A549 (cell line): Measurements from ENCODE around the gene BCAT1. TPM values are rescaled to one million over a fixed set of nuclear protein-coding genes. Genes with fewer than 3 reads are reported as not detected.

Experiments used
- ATAC-seq, 2 experiments: fragments of 200-7000 bp in 1 of 2; fragments of >200 bp in 1 of 2; cut with Nextera tagmentation in 1 of 2; cut with Tn5 transposase in 1 of 2; 3 replicates each; pipeline versions ENCODE4 v1.8.0 to v1.9.1; 2018 to 2020; ENCODE audit warnings: mild to moderate bottlenecking in 1 of 2, moderate library complexity in 1 of 2
- CTCF ChIA-PET: fragments of 300-600 bp; sonication (Branson Sonifier 250); formaldehyde crosslinking; extraction: SDS; loops from one replicate; lab custom pipeline; 2021; ENCODE audit warnings: antibody characterized with exemption, inconsistent platforms; lab: Yijun Ruan, JAX
- POLR2A ChIA-PET: fragments of 350-600 bp; formaldehyde crosslinking; extraction: SDS; loops from one replicate; lab custom pipeline; 2021; ENCODE audit warnings: antibody characterized with exemption, inconsistent platforms; lab: Yijun Ruan, JAX
- DNase-seq, 2 experiments: peaks; one replicate each; pipeline versions ENCODE4 v3.0.0 to v3.0.0-alpha.2; 2011 to 2016; ENCODE audit warnings: low read depth in 1 of 2, low spot score in 1 of 2
- FAIRE-seq: peaks from 2 replicates; lab custom pipeline; 2011; peaks lifted over from hg19 to GRCh38; lab: Jason Lieb, UNC
- H3K27ac ChIP-seq, 2 experiments: fragments of >200 bp; sonication (Bioruptor Twin); formaldehyde crosslinking; 3 replicates each; pipeline ENCODE4 v1.5.1; 2016 to 2017
- H3K4me1 ChIP-seq: fragments of >200 bp; sonication (Bioruptor Twin); formaldehyde crosslinking; 3 replicates; pipeline ENCODE4 v1.6.1; 2016
- H3K4me2 ChIP-seq: fragments of >200 bp; sonication (Bioruptor Twin); formaldehyde crosslinking; 3 replicates; pipeline ENCODE4 v1.6.1; 2016
- H3K4me3 ChIP-seq: fragments of >200 bp; sonication (Bioruptor Twin); formaldehyde crosslinking; 3 replicates; pipeline ENCODE4 v1.5.1; 2016
- H3K9me3 ChIP-seq: fragments of >200 bp; sonication (Bioruptor Twin); formaldehyde crosslinking; 3 replicates; pipeline ENCODE4 v1.6.1; 2016
- ATOH8 ChIP-seq: fragments of 250-450 bp; sonication (Bioruptor Pico); IDR thresholded peaks from 2 replicates; pipeline ENCODE4 v1.5.0; 2020; ENCODE audit warnings: low read depth, mild to moderate bottlenecking, moderate library complexity
- BCL3 ChIP-seq: fragments of >200 bp; sonication (Bioruptor Twin); formaldehyde crosslinking; IDR thresholded peaks from 3 replicates; pipeline ENCODE4 v1.6.1; 2016
- CEBPB ChIP-seq, 2 experiments: fragments of >200 bp in 1 of 2; sonication (Bioruptor Twin) in 1 of 2; formaldehyde crosslinking in 1 of 2; IDR thresholded peaks; 2 replicates each; pipeline ENCODE4 v1.6.1; 2012 to 2016
- E2F6 ChIP-seq: IDR thresholded peaks from 2 replicates; pipeline ENCODE4 v1.6.1; 2012; ENCODE audit warnings: low read depth, borderline replicate concordance
- EHF ChIP-seq: fragments of 250-450 bp; sonication (Bioruptor Pico); IDR thresholded peaks from 2 replicates; pipeline ENCODE4 v1.5.0; 2020; ENCODE audit warnings: mild to moderate bottlenecking
- ELK1 ChIP-seq: fragments of 150-350 bp; IDR thresholded peaks from 2 replicates; pipeline ENCODE4 v1.6.1; 2014; ENCODE audit warnings: low read depth, mild to moderate bottlenecking, low read length
- EP300 ChIP-seq, 2 experiments: fragments of >200 bp; sonication (Bioruptor Twin); formaldehyde crosslinking; IDR thresholded peaks; 2 replicates in 1 of 2; 3 replicates in 1 of 2; pipeline ENCODE4 v1.6.1; 2016 to 2017
- FOSB ChIP-seq: fragments of 250-450 bp; sonication (Bioruptor Pico); IDR thresholded peaks from 2 replicates; pipeline ENCODE4 v1.5.0; 2020; ENCODE audit warnings: mild to moderate bottlenecking, moderate library complexity
- FOSL2 ChIP-seq, 2 experiments: fragments of 450-650 bp in 1 of 2; fragments of >200 bp in 1 of 2; sonication (Bioruptor Twin) in 1 of 2; formaldehyde crosslinking; IDR thresholded peaks; 2 replicates each; pipeline versions ENCODE4 v1.5.0 to v1.6.1; 2016 to 2020; ENCODE audit warnings: mild to moderate bottlenecking in 1 of 2, moderate library complexity in 1 of 2
- GATA3 ChIP-seq: IDR thresholded peaks from 2 replicates; pipeline ENCODE4 v1.6.1; 2012; ENCODE audit warnings: borderline replicate concordance
- HOXA7 ChIP-seq: fragments of 250-450 bp; sonication (Bioruptor Pico); IDR thresholded peaks from 2 replicates; pipeline ENCODE4 v1.5.0; 2020; ENCODE audit warnings: mild to moderate bottlenecking, moderate library complexity
- HOXB13 ChIP-seq: fragments of 250-450 bp; sonication (Bioruptor Pico); IDR thresholded peaks from 2 replicates; pipeline ENCODE4 v1.5.0; 2020; ENCODE audit warnings: low read depth, mild to moderate bottlenecking, moderate library complexity
- HOXB5 ChIP-seq: fragments of 250-450 bp; sonication (Bioruptor Pico); IDR thresholded peaks from 2 replicates; pipeline ENCODE4 v1.5.0; 2020; ENCODE audit warnings: mild to moderate bottlenecking, moderate library complexity
- JUN ChIP-seq, 2 experiments: fragments of >200 bp; sonication (Bioruptor Twin); formaldehyde crosslinking; IDR thresholded peaks; 2 replicates in 1 of 2; 3 replicates in 1 of 2; pipeline ENCODE4 v1.6.1; 2016 to 2017
- JUNB ChIP-seq: fragments of >200 bp; sonication (Bioruptor Twin); formaldehyde crosslinking; IDR thresholded peaks from 2 replicates; pipeline ENCODE4 v1.6.1; 2016
- KDM1A ChIP-seq: fragments of 200-600 bp; sonication (generic); IDR thresholded peaks from 2 replicates; pipeline ENCODE4 v1.6.1; 2016; ENCODE audit warnings: low read depth, mild to moderate bottlenecking
- KDM5A ChIP-seq: fragments of 200-600 bp; sonication (generic); IDR thresholded peaks from 2 replicates; pipeline ENCODE4 v1.6.1; 2016; ENCODE audit warnings: antibody characterized with exemption, mild to moderate bottlenecking
- MAX ChIP-seq: IDR thresholded peaks from 2 replicates; pipeline ENCODE4 v1.6.1; 2012
- MYC ChIP-seq: IDR thresholded peaks from 2 replicates; pipeline ENCODE4 v1.6.1; 2012; ENCODE audit warnings: mild to moderate bottlenecking, inconsistent platforms, low read length, improper control_type of control experiment, borderline replicate concordance
- NR3C1 ChIP-seq: fragments of >200 bp; sonication (Bioruptor Twin); formaldehyde crosslinking; IDR thresholded peaks from 3 replicates; pipeline ENCODE4 v1.6.1; 2017
- PHF8 ChIP-seq: fragments of 200-600 bp; sonication (generic); IDR thresholded peaks from 2 replicates; pipeline ENCODE4 v1.6.1; 2016; ENCODE audit warnings: low read depth, mild to moderate bottlenecking, antibody characterized with exemption, moderate library complexity, borderline replicate concordance
- POLR2AphosphoS2 ChIP-seq: conservative IDR thresholded peaks from 2 replicates; pipeline ENCODE4 v1.6.1; 2012; ENCODE audit warnings: low read length, improper control_type of control experiment, inconsistent platforms
- RAD21 ChIP-seq, 2 experiments: fragments of >200 bp in 1 of 2; sonication (Bioruptor Twin) in 1 of 2; formaldehyde crosslinking in 1 of 2; IDR thresholded peaks in 1 of 2; conservative IDR thresholded peaks in 1 of 2; 2 replicates in 1 of 2; 3 replicates in 1 of 2; pipeline ENCODE4 v1.6.1; 2012 to 2018; ENCODE audit warnings: inconsistent platforms in 1 of 2
- REST ChIP-seq: fragments of 200-600 bp; sonication (generic); IDR thresholded peaks from 2 replicates; pipeline ENCODE4 v1.6.1; 2016; ENCODE audit warnings: antibody characterized with exemption, mild to moderate bottlenecking, moderate library complexity
- SMC3 ChIP-seq: fragments of >200 bp; sonication (Bioruptor Twin); formaldehyde crosslinking; IDR thresholded peaks from 3 replicates; pipeline ENCODE4 v1.6.1; 2018; ENCODE audit warnings: inconsistent platforms
- TFCP2L1 ChIP-seq: fragments of 250-450 bp; sonication (Bioruptor Pico); IDR thresholded peaks from 2 replicates; pipeline ENCODE4 v1.5.0; 2021; ENCODE audit warnings: mild to moderate bottlenecking
- ZC3H11A ChIP-seq: fragments of 450-650 bp; IDR thresholded peaks from 2 replicates; pipeline ENCODE4 v1.6.1; 2014; ENCODE audit warnings: antibody characterized with exemption, mild to moderate bottlenecking
- ZSCAN20 ChIP-seq: fragments of 250-450 bp; sonication (Bioruptor Pico); IDR thresholded peaks from 2 replicates; pipeline ENCODE4 v1.8.0; 2022; ENCODE audit warnings: mild to moderate bottlenecking, moderate library complexity
- WGBS: methylation state at CpG from one replicate; pipeline ENCODE4 v1.1.6; 2017; ENCODE audit errors: missing lambda C conversion rate; 5-methylcytosine and 5-hydroxymethylcytosine counted together
- polyA plus RNA-seq, 4 experiments: library from polyadenylated mRNA; depleted of rRNA in 3 of 4; stranded (reverse); fragments of >200 nt; fragmentation: RNase III in 1 of 4; extraction: RNeasy Plus Mini Kit Qiagen cat#74134 plus additional on column Dnase treatment in 1 of 4; gene quantifications; 2 replicates in 3 of 4; 3 replicates in 1 of 4; pipeline ENCODE4 v1.2.3, GENCODE V29; 2011 to 2017

The BCAT1 gene
- polyA plus RNA-seq, 2 of the 4 experiments (the other 2 are of a cell fraction): 10.5 to 14.6 TPM

- no peak for TF ChIP-seq GATA3
These were observed 27.5 kb downstream of the BCAT1 start (continued) for GRCh38 chr12:24921251-24922038.

- no peak for ATAC-seq
These were observed 28.8 kb downstream of the BCAT1 start for GRCh38 chr12:24920141-24920540.

GRCh38 chr12:24919346-24920001 is 29.4 kb downstream of the BCAT1 start:
- Histone ChIP-seq H3K9me3 (no peaks in the 10 kb centered on the region), H3K27ac (no peak overlapping the region), H3K4me2 (no peak overlapping the region), H3K4me3 (no peak overlapping the region), H3K4me1 (no peaks in the 10 kb centered on the region)
- no peak for ATAC-seq
- DNase-seq: no peak
- 59% methylated on average over 4 of the region's 4 CpGs for WGBS
- no peak for FAIRE-seq
- CTCF ChIA-PET: no interaction called here
- POLR2A ChIA-PET: no interaction called here
- no peak for TF ChIP-seq ATOH8
- no peak for TF ChIP-seq KDM5A
- no peak for TF ChIP-seq MAX
- TF ChIP-seq NR3C1: no peak
- TF ChIP-seq REST: no peak
- no peak for TF ChIP-seq E2F6
- no peak for TF ChIP-seq EHF (CRISPR knock-in tag)
- no peak for TF ChIP-seq HOXB5
- no peak for TF ChIP-seq CEBPB (IDR thresholded peaks at IDR 0.05)
- no peak for TF ChIP-seq JUN (IDR thresholded peaks at IDR 0.05)
- TF ChIP-seq POLR2AphosphoS2: no peak
- no peak for TF ChIP-seq TFCP2L1 (CRISPR knock-in tag)
- no peak for TF ChIP-seq FOSL2 (IDR thresholded peaks at IDR 0.05)
- no peak for TF ChIP-seq FOSL2 (CRISPR knock-in tag; IDR thresholded peaks at IDR 0.05)
- no peak for TF ChIP-seq EP300 (IDR thresholded peaks at IDR 0.05)
- no peak for TF ChIP-seq SMC3

More at GRCh38 chr12:24920141-24920540, 28.8 kb downstream of the BCAT1 start:
- TF ChIP-seq JUNB (no peak), RAD21 (conservative IDR thresholded peaks at IDR 0.05 in 1 of 2, IDR thresholded peaks at IDR 0.05 in 1 of 2) (no peak), ELK1 (no peak), PHF8 (no peak), POLR2AphosphoS2 (no peak), JUN (IDR thresholded peaks at IDR 0.05) (no peak), NR3C1 (no peak), FOSB (no peak), ZC3H11A (no peak), HOXB13 (CRISPR knock-in tag) (no peak), HOXA7 (CRISPR knock-in tag) (no peak), MYC (no peak), BCL3 (no peak), GATA3 (no peak), KDM1A (no peak), ZSCAN20 (CRISPR knock-in tag) (no peak)
- WGBS: 91% methylated on average over 3 of the region's 3 CpGs
- CTCF ChIA-PET: no interaction called here
- Histone ChIP-seq H3K9me3 (no peaks in the 10 kb centered on the region), H3K4me3 (no peak overlapping the region), H3K27ac (no peak overlapping the region), H3K4me2 (no peak overlapping the region), H3K4me1 (no peaks in the 10 kb centered on the region)
- POLR2A ChIA-PET: no interaction called here
- DNase-seq (no peak), FAIRE-seq (peak; percentile 18)
